HG02885 (cell line): ENCODE data around the gene PTPA.
"Not testable (repeated sequence)": the region's sequence is repeated elsewhere in the genome, so short reads cannot be mapped to it uniquely, and the experiment has no call there.

ENCODE experiments used
- ATAC-seq: cut with Tn5 transposase; IDR thresholded peaks from one replicate; pipeline ENCODE4 v1.9.1; 2021; ENCODE audit warnings: mild to moderate bottlenecking; ENCODE audit not compliant: unreplicated experiment, poor library complexity

The PTPA gene

GRCh38 chr9:129174724-129175514, 63.7 kb downstream of the PTPA start:
- ATAC-seq, result no peak

GRCh38 chr9:129175515-129175824, 64.3 kb downstream of the PTPA start:
- ATAC-seq, result no peak

GRCh38 chr9:129175825-129176633, 64.8 kb downstream of the PTPA start:
- ATAC-seq, result no peak

GRCh38 chr9:129176701-129177442, 65.7 kb downstream of the PTPA start:
- no peak for ATAC-seq

- peak; percentile 26 for ATAC-seq
Observed at GRCh38 chr9:129177443-129177790, 66.2 kb downstream of the PTPA start.

- peak; percentile 86 for ATAC-seq
Observed at GRCh38 chr9:129177791-129178567, 66.8 kb downstream of the PTPA start, which contains the start of gene IER5L. Gene IER5L (minus strand): TSS chr9:129178261. CDS start chr9:129178052, 209 bp downstream.

- ATAC-seq, result no peak
Observed at GRCh38 chr9:129178568-129179382, 67.6 kb downstream of the PTPA start.

GRCh38 chr9:129181246-129181645, 70.0 kb downstream of the PTPA start:
- no peak for ATAC-seq

GRCh38 chr9:129182122-129182521, 70.9 kb downstream of the PTPA start:
- ATAC-seq, result no peak

- ATAC-seq, result no peak
Observed at GRCh38 chr9:129182625-129183494, 71.6 kb downstream of the PTPA start.

GRCh38 chr9:129183495-129184218, 72.4 kb downstream of the PTPA start:
- ATAC-seq, result no peak

- no peak for ATAC-seq
Observed at GRCh38 chr9:129184219-129184524, 73.0 kb downstream of the PTPA start.

GRCh38 chr9:129184596-129185122, 73.4 kb downstream of the PTPA start:
- ATAC-seq, result no peak

GRCh38 chr9:129185402-129185801, 74.2 kb downstream of the PTPA start:
- no peak for ATAC-seq

GRCh38 chr9:129185991-129186390, 74.8 kb downstream of the PTPA start:
- ATAC-seq, result no peak

GRCh38 chr9:129187042-129187441, 75.8 kb downstream of the PTPA start:
- ATAC-seq, result no peak

- not testable (repeated sequence) for ATAC-seq
Observed at GRCh38 chr9:129189971-129190370, 78.8 kb downstream of the PTPA start.

- ATAC-seq, result no peak
Observed at GRCh38 chr9:129191234-129191633, 80.0 kb downstream of the PTPA start.
